ENCODE data around the gene FNIP1. TPM values are rescaled to one million over a fixed set of nuclear protein-coding genes. Genes with fewer than 3 reads are reported as not detected.
A peak's percentile ranks its signal among the peaks of the same experiment; 100 is the strongest.

Gene FNIP1
- total and polyA plus RNA-seq, 9 of the 15 experiments (the other 6 are each of a cell fraction or from before 2014, with no cell fraction given) = 5.0 to 32.8 (median 18.4) TPM

- TF ChIP-seq NFYB (IDR thresholded peaks at IDR 0.05; ENCODE audit: extremely low read depth, insufficient read length) = peak; percentile 36
- peak; percentile 6 for TF ChIP-seq ZNF395 (CRISPR knock-in tag; IDR thresholded peaks at IDR 0.05)
- TF ChIP-seq HCFC1 (IDR thresholded peaks at IDR 0.05; ENCODE audit: low read depth, low read length) = peak; percentile 58; the same call in 1 of the 2 replicates
- TF ChIP-seq FOXM1 (IDR thresholded peaks at IDR 0.05; ENCODE audit: low read depth) = peak; percentile 49; the same call in 1 of the 2 replicates
- TF ChIP-seq FOXM1 (CRISPR knock-in tag; IDR thresholded peaks at IDR 0.05; ENCODE audit: low read depth) = 0 out of 2 replicates have a peak, but pooled peaks have one; percentile 95
- TF ChIP-seq ZBTB34 (CRISPR knock-in tag; IDR thresholded peaks at IDR 0.05) = no peak
- TF ChIP-seq IFI16 (CRISPR knock-in tag; IDR thresholded peaks at IDR 0.05) = no peak
- TF ChIP-seq E2F3 (CRISPR knock-in tag; IDR thresholded peaks at IDR 0.05) = peak; percentile 83
- no peak for TF ChIP-seq BCOR (IDR thresholded peaks at IDR 0.05)
- no peak for TF ChIP-seq ZC3H8 (IDR thresholded peaks at IDR 0.05)
- TF ChIP-seq BRD9 (IDR thresholded peaks at IDR 0.05; ENCODE audit: low read depth, partially characterized antibody) = no peak
- peak; percentile 80 for TF ChIP-seq CREB3L1 (IDR thresholded peaks at IDR 0.05; ENCODE audit: borderline replicate concordance, low read depth)
- no peak for TF ChIP-seq RUNX1 (IDR thresholded peaks at IDR 0.05; ENCODE audit: low read depth)
- TF ChIP-seq E2F8 (IDR thresholded peaks at IDR 0.05; ENCODE audit: low read depth, partially characterized antibody) = peak; percentile 66
- TF ChIP-seq TCF7L2 (IDR thresholded peaks at IDR 0.05; ENCODE audit: low read depth, low read length) = no peak; the same call in 1 of the 2 replicates
- no peak; the same call in 1 of the 2 replicates for TF ChIP-seq SMARCA4 (IDR thresholded peaks at IDR 0.05)
- no peak for TF ChIP-seq ZNF655 (CRISPR knock-in tag; IDR thresholded peaks at IDR 0.05)
- TF ChIP-seq TEAD4 (IDR thresholded peaks at IDR 0.05; ENCODE audit: low read length) = no peak
- TF ChIP-seq TEAD4 (CRISPR knock-in tag; IDR thresholded peaks at IDR 0.05; ENCODE audit: borderline replicate concordance) = peak; percentile 98; the same call in 1 of the 2 replicates
Observed at GRCh38 chr5:131796793-131797693, at the start of gene FNIP1 (continued).

All from K562 (cell line).